Endothelial cell of umbilical vein (primary cell): Measurements from ENCODE around the gene SYTL3. TPM values are rescaled to one million over a fixed set of nuclear protein-coding genes. Genes with fewer than 3 reads are reported as not detected.

Source experiments
- BruUV-seq: library from RNA; stranded (reverse); fragments of 400-500 nt; replicated peaks from 2 replicates; lab custom pipeline; 2021; lab: Mats Ljungman, UMichigan
- CTCF ChIA-PET: fragments of 300-600, 350-600 bp; sonication (Branson Sonifier 250); formaldehyde crosslinking; loops from one replicate; lab custom pipeline; 2021; ENCODE audit warnings: antibody characterized with exemption, inconsistent platforms; lab: Charles Lee
- POLR2A ChIA-PET: fragments of 300-600, 350-600 bp; sonication (Branson Sonifier 250); formaldehyde crosslinking; loops from one replicate; lab custom pipeline; 2021; ENCODE audit warnings: antibody characterized with exemption, inconsistent platforms; lab: Charles Lee
- DNase-seq: peaks from one replicate; pipeline ENCODE4 v3.0.0-alpha.2; 2011; ENCODE audit warnings: low read depth, low spot score
- FAIRE-seq: peaks from 2 replicates; lab custom pipeline; 2011; peaks lifted over from hg19 to GRCh38; lab: Jason Lieb, UNC
- H2AFZ ChIP-seq: 2 replicates; pipeline ENCODE4 v1.6.0; 2012; ENCODE audit warnings: low read depth, low read length, control low read depth, inconsistent platforms
- H3K27ac ChIP-seq: 2 replicates; pipeline ENCODE4 v1.5.1; 2011; ENCODE audit warnings: low read depth, mild to moderate bottlenecking, control low read depth, low read length, moderate library complexity; ENCODE audit not compliant: insufficient read depth
- H3K27me3 ChIP-seq, 2 experiments: 2 replicates each; pipeline versions ENCODE4 v1.6.0 to v1.6.1; 2011; ENCODE audit warnings: low read length in 2 of 2, mixed read lengths in 1 of 2; ENCODE audit not compliant: control insufficient read depth in 2 of 2, insufficient read depth in 2 of 2
- H3K36me3 ChIP-seq, 2 experiments: 2 replicates in 1 of 2; 3 replicates in 1 of 2; pipeline ENCODE4 v1.5.1; 2011; ENCODE audit warnings: low read length in 2 of 2, mild to moderate bottlenecking in 1 of 2, moderate library complexity in 1 of 2; ENCODE audit not compliant: control insufficient read depth in 2 of 2, insufficient read depth in 2 of 2; ENCODE audit errors: extremely low read depth in 1 of 2
- H3K4me1 ChIP-seq: 3 replicates; pipeline ENCODE4 v1.5.1; 2011; ENCODE audit warnings: mild to moderate bottlenecking, low read length; ENCODE audit not compliant: control insufficient read depth, insufficient read depth; ENCODE audit errors: extremely low read depth
- H3K4me2 ChIP-seq: 2 replicates; pipeline ENCODE4 v1.6.1; 2011; ENCODE audit warnings: low read length, control low read depth, mixed read lengths; ENCODE audit not compliant: insufficient read depth
- H3K4me3 ChIP-seq, 3 experiments: fragments of 200-600 bp in 1 of 3; sonication (generic), shearing (Covaris generic) in 1 of 3; replicated peaks in 1 of 3; 2 replicates each; pipeline ENCODE4 v1.5.1; 2011 to 2016; ENCODE audit warnings: control low read depth in 3 of 3, low read length in 3 of 3, mild to moderate bottlenecking in 2 of 3, inconsistent platforms in 1 of 3, low read depth in 1 of 3, moderate library complexity in 1 of 3; ENCODE audit not compliant: insufficient read depth in 1 of 3
- H3K79me2 ChIP-seq: 2 replicates; pipeline ENCODE4 v1.6.0; 2012; ENCODE audit warnings: low read length, inconsistent platforms; ENCODE audit not compliant: control insufficient read depth, insufficient read depth
- H3K9ac ChIP-seq: replicated peaks from 2 replicates; pipeline ENCODE3; 2011; ENCODE audit warnings: low read length, control low read depth; ENCODE audit not compliant: insufficient read depth; ENCODE audit errors: extremely low read depth
- H3K9me1 ChIP-seq: replicated peaks from 3 replicates; pipeline ENCODE4 v1.6.0; 2011; ENCODE audit warnings: mild to moderate bottlenecking, low read length; ENCODE audit not compliant: control insufficient read depth, insufficient read depth; ENCODE audit errors: extremely low read depth
- H3K9me3 ChIP-seq: replicated peaks from 2 replicates; pipeline ENCODE4 v1.5.1; 2012; ENCODE audit warnings: low read length, inconsistent platforms; ENCODE audit not compliant: control insufficient read depth, insufficient read depth
- H4K20me1 ChIP-seq: replicated peaks from 2 replicates; pipeline ENCODE3; 2011; ENCODE audit warnings: mild to moderate bottlenecking, low read length; ENCODE audit not compliant: control insufficient read depth, insufficient read depth; ENCODE audit errors: extremely low read depth
- CTCF ChIP-seq, 2 donors: IDR thresholded peaks; 1 replicate in 1 of 2; 2 replicates in 1 of 2; pipeline ENCODE4 v1.5.1; 2011; ENCODE audit warnings: low read length in 2 of 2, mild to moderate bottlenecking in 2 of 2, moderate library complexity in 2 of 2, control low read depth in 1 of 2, inconsistent platforms in 1 of 2, low read depth in 1 of 2; ENCODE audit not compliant: insufficient read depth in 1 of 2; ENCODE audit errors: extremely low read depth in 1 of 2
- EZH2 ChIP-seq: IDR thresholded peaks from 2 replicates; pipeline ENCODE4 v1.6.1; 2012; ENCODE audit warnings: borderline replicate concordance, low read depth, mild to moderate bottlenecking, moderate library complexity, low read length, inconsistent platforms; ENCODE audit not compliant: severe bottlenecking
- FOS ChIP-seq: IDR thresholded peaks from 2 replicates; pipeline ENCODE4 v1.6.1; 2011; ENCODE audit warnings: mild to moderate bottlenecking, low read length, moderate library complexity, borderline replicate concordance; ENCODE audit not compliant: insufficient read depth
- GATA2 ChIP-seq: IDR thresholded peaks from 2 replicates; pipeline ENCODE4 v1.7.0; 2011; ENCODE audit warnings: low read depth, mild to moderate bottlenecking, moderate library complexity, mixed read lengths, low read length; ENCODE audit not compliant: insufficient read length, insufficient read depth
- JUN ChIP-seq: IDR thresholded peaks from 2 replicates; pipeline ENCODE4 v1.6.1; 2011; ENCODE audit warnings: borderline replicate concordance, low read depth; ENCODE audit not compliant: insufficient read length, insufficient read depth
- MAX ChIP-seq: IDR thresholded peaks from 2 replicates; pipeline ENCODE4 v1.6.1; 2011; ENCODE audit not compliant: insufficient read depth, insufficient read length
- MYC ChIP-seq: IDR thresholded peaks from one replicate; pipeline ENCODE4 v1.6.1; 2011; ENCODE audit warnings: mild to moderate bottlenecking, low read depth, low read length
- POLR2A ChIP-seq: IDR thresholded peaks from 2 replicates; pipeline ENCODE4 v1.6.1; 2012; ENCODE audit warnings: low read depth, mild to moderate bottlenecking, control low read depth, low read length
- POLR2AphosphoS5 ChIP-seq: IDR thresholded peaks from 2 replicates; pipeline ENCODE4 v1.6.1; 2012; ENCODE audit warnings: low read depth, mild to moderate bottlenecking, control low read depth, low read length, moderate library complexity; ENCODE audit not compliant: insufficient read depth
- dilution Hi-C: fragments of 300-500 bp; cut with MboI; formaldehyde crosslinking; loops from one replicate; pipeline ENCODE4 v1.15.0; 2019; ENCODE audit warnings: low sequenced_read_pairs; ENCODE audit not compliant: extremely low pct_ligation_motif_present
- intact Hi-C: fragments of 100-400 bp; cut with micrococcal nuclease; formaldehyde crosslinking; loops from one replicate; pipeline ENCODE4 v1.10.0; 2022
- polyA plus RNA-seq, 4 experiments: library from polyadenylated mRNA; depleted of rRNA in 3 of 4; stranded (reverse) in 3 of 4; unstranded in 1 of 4; fragments of >200 nt; gene quantifications; 2 replicates each; pipeline versions ENCODE4 v1.2.1 to v1.2.3, GENCODE V29; 2011 to 2012; ENCODE audit warnings: missing spikeins in 1 of 4
- total RNA-seq: library from RNA; stranded (reverse); gene quantifications from 2 replicates; pipeline ENCODE4 v1.2.3, GENCODE V29; 2021

SYTL3 gene
- total and polyA plus RNA-seq, 2 donors (not counting 3 experiments of a cell fraction or from before 2014, with no cell fraction given) = 0.59 to 0.77 TPM

- no TSS peak for BruUV-seq
- no peak for DNase-seq
Measured at GRCh38 chr6:158754738-158755137, 104.9 kb downstream of the SYTL3 start.

More at GRCh38 chr6:158754738-158755137, 104.9 kb downstream of the SYTL3 start:
- ChIA-PET POLR2A (no interaction called here), CTCF (interaction anchor here (0.5 kb wide), 1 partner anchor 25 kb away, joined by 3 read pairs; no protein-coding TSS in a partner anchor)
- Histone ChIP-seq H3K9ac (no peak overlapping the region), H3K4me1 (no peaks in the 10 kb centered on the region), H3K36me3 (no peaks in the 10 kb centered on the region), H3K27me3 (no peaks in the 10 kb centered on the region), H3K4me3 (no peak overlapping the region), H3K79me2 (no peaks in the 10 kb centered on the region), H3K9me3 (no peaks in the 10 kb centered on the region), H3K9me1 (no peaks in the 10 kb centered on the region), H2AFZ (no peak overlapping the region), H3K27ac (no peak overlapping the region), H3K4me2 (no peak overlapping the region), H4K20me1 (no peaks in the 10 kb centered on the region)
- dilution Hi-C loops = no loop called here
- FAIRE-seq = no peak
- TF ChIP-seq FOS (no peak), JUN (no peak), CTCF (IDR thresholded peaks at IDR 0.05; ENCODE audit: extremely low read depth in 1 of 2, insufficient read depth in 1 of 2, low read depth in 1 of 2, low read length in 2 of 2) (no peak), GATA2 (no peak), EZH2 (no peak), MYC (no peak), MAX (no peak), POLR2AphosphoS5 (no peak), POLR2A (no peak)
- intact Hi-C loops = no loop called here
